Cardiac muscle cell (in vitro differentiated cells and primary cell): Measurements from ENCODE around the gene FBXO22. TPM values are rescaled to one million over a fixed set of nuclear protein-coding genes. Genes with fewer than 3 reads are reported as not detected.
A peak's percentile ranks its signal among the peaks of the same experiment; 100 is the strongest.

Source experiments
- DNase-seq, 2 donors: peaks; one replicate each; pipeline versions ENCODE4 v3.0.0 to v3.0.0-alpha.2; 2010 to 2017; ENCODE audit warnings: low read depth in 1 of 2, low spot score in 1 of 2
- H3K27ac ChIP-seq: fragments of 200-600 bp; sonication (generic); 2 replicates; pipeline ENCODE4 v1.5.1; 2016
- H3K27me3 ChIP-seq: fragments of 200-600 bp; sonication (generic); 2 replicates; pipeline ENCODE4 v1.6.0; 2016; ENCODE audit warnings: control low read depth
- H3K36me3 ChIP-seq: fragments of 200-600 bp; sonication (generic); 2 replicates; pipeline ENCODE4 v1.5.1; 2016; ENCODE audit warnings: control low read depth
- H3K4me1 ChIP-seq: fragments of 200-600 bp; sonication (generic); 2 replicates; pipeline ENCODE4 v1.8.1; 2017; ENCODE audit warnings: low read depth, mild to moderate bottlenecking, mixed run types
- H3K4me3 ChIP-seq: fragments of 200-600 bp; sonication (generic); 2 replicates; pipeline ENCODE4 v1.5.1; 2016; ENCODE audit warnings: mild to moderate bottlenecking
- H3K9me3 ChIP-seq: fragments of 200-600 bp; sonication (generic); 2 replicates; pipeline ENCODE4 v1.5.1; 2017; ENCODE audit warnings: low read depth, mild to moderate bottlenecking, control low read depth
- CTCF ChIP-seq: IDR thresholded peaks from 2 replicates; pipeline ENCODE4 v1.5.1; 2012; ENCODE audit warnings: low read depth, mild to moderate bottlenecking, low read length
- polyA plus RNA-seq: library from polyadenylated mRNA; unstranded; fragments of >200 nt; fragmentation: Nextera tagmentation; extraction: Ambion mirVana; gene quantifications from 2 replicates; pipeline ENCODE4 v1.2.1, GENCODE V29; 2016
- total RNA-seq: library from RNA; depleted of rRNA; stranded (reverse); fragments of >200 nt; gene quantifications from 2 replicates; pipeline ENCODE4 v1.2.3, GENCODE V29; 2016

FBXO22 gene
- total and polyA plus RNA-seq, 2 experiments from 2014 or later, result 35.7 to 50.9 TPM

- Histone ChIP-seq H3K27ac (peak overlapping the region; percentile 53), H3K36me3 (no peaks in the 10 kb centered on the region), H3K4me1 (peaks cover 18% of the 10 kb centered on the region), H3K9me3 (no peaks in the 10 kb centered on the region), H3K27me3 (no peaks in the 10 kb centered on the region), H3K4me3 (no peak overlapping the region)
- TF ChIP-seq CTCF, result no peak
- DNase-seq, result no peak
Observed at GRCh38 chr15:75923756-75924155, 20.1 kb downstream of the FBXO22 start.

- no peak for DNase-seq
- H3K9me3 ChIP-seq, result no peaks in the 10 kb centered on the region
- TF ChIP-seq CTCF, result no peak
- no peaks in the 10 kb centered on the region for H3K36me3 ChIP-seq
- peak overlapping the region; percentile 53 for H3K27ac ChIP-seq
- no peaks in the 10 kb centered on the region for H3K27me3 ChIP-seq
- H3K4me1 ChIP-seq, result peaks cover 21% of the 10 kb centered on the region
- no peak overlapping the region for H3K4me3 ChIP-seq
Observed at GRCh38 chr15:75924576-75924975, 20.9 kb downstream of the FBXO22 start.

GRCh38 chr15:75925440-75925839, 21.8 kb downstream of the FBXO22 start:
- Histone ChIP-seq H3K4me3 (no peak overlapping the region), H3K9me3 (no peaks in the 10 kb centered on the region), H3K27ac (peak overlapping the region; percentile 53), H3K27me3 (no peaks in the 10 kb centered on the region), H3K4me1 (peaks cover 30% of the 10 kb centered on the region), H3K36me3 (peaks cover 5% of the 10 kb centered on the region)
- DNase-seq, result no peak
- no peak for TF ChIP-seq CTCF

- Histone ChIP-seq H3K36me3 (peaks cover 13% of the 10 kb centered on the region), H3K27ac (no peak overlapping the region), H3K4me1 (peaks cover 33% of the 10 kb centered on the region), H3K9me3 (no peaks in the 10 kb centered on the region), H3K27me3 (no peaks in the 10 kb centered on the region), H3K4me3 (no peak overlapping the region)
- DNase-seq, result no peak
- TF ChIP-seq CTCF, result no peak
Observed at GRCh38 chr15:75926931-75927330, 23.3 kb downstream of the FBXO22 start.

- Histone ChIP-seq H3K4me3 (no peak overlapping the region), H3K27me3 (no peaks in the 10 kb centered on the region), H3K4me1 (peaks cover 33% of the 10 kb centered on the region), H3K36me3 (peaks cover 13% of the 10 kb centered on the region), H3K27ac (no peak overlapping the region), H3K9me3 (no peaks in the 10 kb centered on the region)
- TF ChIP-seq CTCF, result no peak
- DNase-seq, result no peak
Observed at GRCh38 chr15:75927601-75928000, 23.9 kb downstream of the FBXO22 start.
